Omental fat pad (tissue), 4 donors: ENCODE results near the gene PTPN4. TPM values are rescaled to one million over a fixed set of nuclear protein-coding genes. Genes with fewer than 3 reads are reported as not detected.

ENCODE experiments used
- ATAC-seq: fragments of 150-250 bp; one replicate; pipeline ENCODE4 v1.9.1; 2016; ENCODE audit warnings: mild to moderate bottlenecking, moderate library complexity; ENCODE audit not compliant: low FRiP score
- DNase-seq: peaks from one replicate; pipeline ENCODE4 v3.0.0-alpha.2; 2019; ENCODE audit warnings: low spot score
- total RNA-seq, 4 donors: library from RNA; depleted of rRNA; stranded (reverse); fragments of >200 nt; gene quantifications; one replicate each; pipeline ENCODE4 v1.1.0, GENCODE V29; 2016
- TF ChIP-seq, protein P1 (sequence below), 3 donors: fragments of 450-650 bp; IDR thresholded peaks; one replicate each; pipeline ENCODE4 v1.5.1; 2016 to 2017; ENCODE audit warnings: antibody characterized with exemption in 3 of 3, mild to moderate bottlenecking in 3 of 3, moderate library complexity in 2 of 3

Gene PTPN4
- total RNA-seq, 4 donors from 2014 or later, result 20.2 to 41.0 (median 30.5) TPM

DNA sequence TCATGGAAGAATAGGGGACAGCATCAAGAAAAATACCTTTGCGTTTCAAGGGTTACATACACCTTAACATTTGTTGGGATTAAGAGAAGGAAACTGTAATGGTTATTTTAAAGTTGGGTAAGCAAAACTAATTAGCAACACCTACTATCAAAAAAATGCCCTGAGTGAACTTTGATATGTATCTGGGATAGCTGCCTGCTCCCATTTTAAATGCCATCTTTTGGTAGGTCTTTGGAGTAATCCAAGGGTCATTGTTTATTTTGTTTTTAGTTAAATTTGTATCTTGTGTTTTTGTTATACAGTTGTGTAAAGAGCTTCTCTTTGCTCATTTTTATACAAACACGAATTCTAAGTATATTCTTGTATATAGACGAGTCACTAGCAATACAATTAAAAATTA is 9.9 kb downstream of the PTPN4 start:
- DNase-seq, result no peak
- TF ChIP-seq, protein P1, sequence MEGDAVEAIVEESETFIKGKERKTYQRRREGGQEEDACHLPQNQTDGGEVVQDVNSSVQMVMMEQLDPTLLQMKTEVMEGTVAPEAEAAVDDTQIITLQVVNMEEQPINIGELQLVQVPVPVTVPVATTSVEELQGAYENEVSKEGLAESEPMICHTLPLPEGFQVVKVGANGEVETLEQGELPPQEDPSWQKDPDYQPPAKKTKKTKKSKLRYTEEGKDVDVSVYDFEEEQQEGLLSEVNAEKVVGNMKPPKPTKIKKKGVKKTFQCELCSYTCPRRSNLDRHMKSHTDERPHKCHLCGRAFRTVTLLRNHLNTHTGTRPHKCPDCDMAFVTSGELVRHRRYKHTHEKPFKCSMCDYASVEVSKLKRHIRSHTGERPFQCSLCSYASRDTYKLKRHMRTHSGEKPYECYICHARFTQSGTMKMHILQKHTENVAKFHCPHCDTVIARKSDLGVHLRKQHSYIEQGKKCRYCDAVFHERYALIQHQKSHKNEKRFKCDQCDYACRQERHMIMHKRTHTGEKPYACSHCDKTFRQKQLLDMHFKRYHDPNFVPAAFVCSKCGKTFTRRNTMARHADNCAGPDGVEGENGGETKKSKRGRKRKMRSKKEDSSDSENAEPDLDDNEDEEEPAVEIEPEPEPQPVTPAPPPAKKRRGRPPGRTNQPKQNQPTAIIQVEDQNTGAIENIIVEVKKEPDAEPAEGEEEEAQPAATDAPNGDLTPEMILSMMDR (IDR thresholded peaks at IDR 0.05), result no peak
- ATAC-seq, result no peak

DNA sequence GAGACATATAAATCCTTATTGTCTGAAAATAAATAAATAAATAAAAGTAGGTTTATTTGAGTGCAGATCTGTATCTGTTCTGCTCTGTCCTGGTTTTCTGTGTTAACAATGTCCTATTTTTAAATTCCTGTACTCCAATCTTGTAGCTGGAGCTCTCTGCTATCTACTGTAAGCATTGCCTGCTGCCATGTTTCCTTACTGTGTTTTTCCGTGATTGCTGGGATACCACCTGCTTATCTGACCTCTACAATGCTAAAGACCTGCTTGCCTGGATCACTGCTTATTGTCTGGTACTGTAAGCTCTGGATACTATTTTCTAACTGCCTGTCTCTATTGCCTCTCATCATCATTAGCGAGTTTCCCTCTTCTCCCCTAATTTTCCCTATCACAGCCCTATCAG is 11.6 kb downstream of the PTPN4 start:
- DNase-seq (no peak), ATAC-seq (no peak)
- TF ChIP-seq, protein P1 (IDR thresholded peaks at IDR 0.05), result no peak

DNA sequence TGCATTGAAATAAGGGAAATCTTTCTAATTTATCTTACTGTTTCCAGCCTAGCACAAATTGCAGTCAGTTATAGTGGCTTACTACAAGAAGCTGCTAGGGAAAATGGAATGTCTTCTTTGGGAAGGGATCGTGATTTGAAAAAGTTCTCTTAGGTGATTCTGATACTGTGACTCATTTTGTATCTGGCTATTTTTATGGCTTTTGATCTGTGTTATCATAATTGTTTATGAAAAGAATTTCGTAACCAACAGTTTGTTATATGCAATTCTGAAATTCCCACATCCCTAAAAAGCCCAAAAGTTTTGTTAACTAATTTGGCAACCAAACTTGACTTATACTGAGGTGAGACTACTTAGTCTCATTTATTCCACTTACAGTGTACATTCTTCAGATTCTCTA is 12.4 kb downstream of the PTPN4 start:
- TF ChIP-seq, protein P1 (IDR thresholded peaks at IDR 0.05), result no peak
- DNase-seq (no peak), ATAC-seq (peak; percentile 75)

DNA sequence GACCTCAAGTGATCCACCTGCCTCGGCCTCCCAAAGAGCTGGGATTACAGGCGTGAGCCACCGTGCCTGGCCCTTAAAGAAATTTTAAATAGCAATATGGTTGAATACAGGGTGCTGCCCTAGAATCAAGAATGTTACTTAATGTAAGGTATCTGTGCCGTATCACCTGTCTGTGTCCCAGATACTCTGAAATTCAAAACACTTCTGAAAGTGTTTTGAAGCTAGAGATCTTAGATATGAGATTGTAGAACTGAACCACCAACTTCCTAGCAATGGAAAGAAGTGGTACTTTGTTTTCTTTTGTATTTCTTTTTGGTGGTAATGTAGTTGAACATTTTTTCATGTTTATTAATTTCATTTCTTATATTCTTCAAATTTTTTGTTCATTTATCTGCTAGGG is 13.0 kb downstream of the PTPN4 start:
- TF ChIP-seq, protein P1 (IDR thresholded peaks at IDR 0.05), result no peak
- no peak for ATAC-seq

DNA sequence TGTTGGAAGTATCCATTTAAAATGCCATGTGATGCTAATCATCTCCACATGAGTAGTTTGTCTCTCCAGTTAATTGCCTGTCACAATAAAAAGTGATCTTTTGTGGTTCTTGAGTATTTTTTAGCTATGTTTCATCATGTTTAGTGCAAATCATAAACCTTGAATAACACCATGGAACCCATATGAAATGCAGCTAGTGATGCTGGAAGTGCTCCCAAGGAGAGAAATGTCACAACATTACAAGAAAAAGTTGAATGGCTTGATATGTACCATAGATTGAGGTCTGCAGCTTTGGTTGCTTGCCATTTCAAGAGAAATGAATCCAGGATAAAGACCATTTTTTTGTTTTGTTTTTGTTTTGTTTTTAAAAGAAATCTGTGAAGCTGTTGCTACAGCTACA is 14.3 kb downstream of the PTPN4 start:
- ATAC-seq (no peak), DNase-seq (no peak)
- TF ChIP-seq, protein P1 (IDR thresholded peaks at IDR 0.05), result no peak

More for the DNA sequence above, 13.0 kb downstream of the PTPN4 start:
- DNase-seq, result no peak

DNA sequence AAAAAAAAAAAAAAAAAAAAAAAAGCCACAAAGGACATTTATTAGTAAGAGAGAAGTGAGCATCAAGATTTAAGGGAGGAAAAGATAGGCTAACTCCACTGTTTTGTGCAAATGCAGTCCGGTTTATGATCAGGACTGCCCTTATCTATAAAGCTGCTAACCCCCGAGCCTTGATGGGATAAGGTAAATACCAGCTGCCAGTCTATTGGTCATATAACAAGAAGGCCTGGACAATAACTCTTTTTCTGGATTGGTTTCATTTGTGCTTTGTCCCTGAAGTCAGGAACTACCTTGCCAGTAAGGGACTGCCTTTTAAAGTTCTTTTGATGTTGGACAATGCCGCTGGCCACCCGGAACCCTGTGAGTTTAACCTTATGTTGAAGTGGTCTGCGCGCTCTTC is 15.4 kb downstream of the PTPN4 start:
- DNase-seq, result no peak

More for the DNA sequence above, 15.4 kb downstream of the PTPN4 start:
- TF ChIP-seq, protein P1 (IDR thresholded peaks at IDR 0.05), result no peak
- ATAC-seq, result no peak
